ENCODE data around the gene ZNF18.

Gene ZNF18, protein sequence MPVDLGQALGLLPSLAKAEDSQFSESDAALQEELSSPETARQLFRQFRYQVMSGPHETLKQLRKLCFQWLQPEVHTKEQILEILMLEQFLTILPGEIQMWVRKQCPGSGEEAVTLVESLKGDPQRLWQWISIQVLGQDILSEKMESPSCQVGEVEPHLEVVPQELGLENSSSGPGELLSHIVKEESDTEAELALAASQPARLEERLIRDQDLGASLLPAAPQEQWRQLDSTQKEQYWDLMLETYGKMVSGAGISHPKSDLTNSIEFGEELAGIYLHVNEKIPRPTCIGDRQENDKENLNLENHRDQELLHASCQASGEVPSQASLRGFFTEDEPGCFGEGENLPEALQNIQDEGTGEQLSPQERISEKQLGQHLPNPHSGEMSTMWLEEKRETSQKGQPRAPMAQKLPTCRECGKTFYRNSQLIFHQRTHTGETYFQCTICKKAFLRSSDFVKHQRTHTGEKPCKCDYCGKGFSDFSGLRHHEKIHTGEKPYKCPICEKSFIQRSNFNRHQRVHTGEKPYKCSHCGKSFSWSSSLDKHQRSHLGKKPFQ

DNA sequence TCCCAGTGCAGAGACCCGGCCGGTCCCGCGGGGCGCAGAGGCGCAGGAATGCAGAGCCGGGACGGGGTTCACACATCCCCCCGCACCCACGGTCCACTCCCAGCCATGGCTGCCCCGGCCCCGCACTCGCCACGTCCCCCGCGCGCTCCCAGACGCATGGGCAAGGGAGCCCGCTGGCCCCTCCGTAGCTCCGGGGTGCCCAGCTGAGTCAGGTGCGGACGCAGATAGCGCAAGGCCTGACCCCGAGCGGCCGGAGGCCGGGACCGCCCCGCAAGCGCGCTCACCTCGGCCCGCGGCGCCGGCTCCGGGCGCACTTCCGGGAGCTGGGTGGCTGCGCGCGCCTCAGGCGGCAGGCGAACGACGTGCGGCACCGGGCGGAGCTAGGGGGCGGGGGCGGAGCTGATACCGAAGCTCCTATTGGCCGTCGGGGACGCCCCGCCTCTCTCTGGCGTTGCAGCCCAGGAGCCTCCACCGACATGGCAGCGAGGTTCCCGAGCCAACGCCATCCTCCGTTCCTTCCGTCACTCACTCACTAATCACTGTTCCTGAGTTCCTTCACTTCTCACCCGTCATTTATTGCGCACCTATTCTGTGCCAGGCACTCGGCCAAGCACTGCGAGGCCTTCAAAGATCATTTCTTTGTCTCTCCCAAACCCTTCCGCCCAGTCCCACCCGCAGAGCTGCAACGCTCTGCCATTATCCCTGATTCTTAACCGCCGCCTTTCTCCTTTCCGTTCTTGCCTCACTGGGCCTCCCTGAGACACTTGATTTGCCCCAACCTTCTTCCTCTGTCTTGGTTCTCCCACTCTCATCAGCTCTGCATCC is at the start of gene ZNF18:
ZNF18 (minus strand) TSS at position 329 of the 825 bp plus-strand sequence. CDS start 4,646 bp downstream, outside the sequence.
- Histone ChIP-seq H3K36me3 (ENCODE audit: control insufficient read depth in 2 of 2, insufficient read depth in 2 of 2, low read length in 2 of 2) (no peaks in the 10 kb centered on the region), H3K9me3 (ENCODE audit: control insufficient read depth in 2 of 2, low read length in 2 of 2) (no peaks in the 10 kb centered on the region), H3K9ac (ENCODE audit: low read depth in 1 of 2, low read length in 2 of 2) (peak within 1 kb of the TSS; percentile 82 to 97), H3K27ac (ENCODE audit: low read depth in 2 of 2, low read length in 2 of 2) (peak within 1 kb of the TSS; percentile 95 to 97), H3K4me3 (ENCODE audit: low read length in 2 of 2) (peak within 1 kb of the TSS; percentile 95 to 97), H3K4me1 (ENCODE audit: control insufficient read depth in 2 of 2, insufficient read depth in 2 of 2, low read length in 2 of 2) (peaks cover 0 to 5% of the 10 kb centered on the region in 2 donors), H3K27me3 (ENCODE audit: control insufficient read depth in 2 of 2, insufficient read depth in 2 of 2, low read length in 2 of 2) (no peaks in the 10 kb centered on the region)

DNA sequence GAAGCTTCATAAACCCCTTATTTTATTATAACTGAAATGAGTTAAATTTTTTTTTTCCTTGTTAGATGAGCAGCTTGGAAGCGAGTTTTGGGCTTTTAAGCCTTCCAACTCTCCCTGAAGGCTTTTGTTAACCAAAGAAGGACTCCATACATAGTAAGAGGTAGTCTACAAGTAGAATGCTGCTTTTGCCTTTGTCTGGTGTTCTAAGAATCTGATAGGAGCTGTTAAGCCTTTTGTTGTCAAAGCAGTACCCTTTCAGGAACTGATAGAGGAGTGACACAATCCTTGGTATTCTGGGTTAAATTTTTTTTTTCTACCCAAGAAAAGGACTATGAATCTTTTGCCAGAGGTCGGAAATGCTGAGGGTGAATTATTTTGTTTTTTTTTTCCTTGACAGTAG is 49.5 kb upstream of the ZNF18 start:
- no peak overlapping the region for H3K27ac ChIP-seq (ENCODE audit: low read depth in 2 of 2, low read length in 2 of 2)
- H3K9ac ChIP-seq (ENCODE audit: low read depth in 1 of 2, low read length in 2 of 2), result no peak overlapping the region
- H3K4me1 ChIP-seq (ENCODE audit: control insufficient read depth in 2 of 2, insufficient read depth in 2 of 2, low read length in 2 of 2), result no peaks in the 10 kb centered on the region
- H3K4me3 ChIP-seq (ENCODE audit: low read length in 2 of 2), result no peak overlapping the region
- H3K9me3 ChIP-seq (ENCODE audit: control insufficient read depth in 2 of 2, low read length in 2 of 2), result no peaks in the 10 kb centered on the region
- H3K27me3 ChIP-seq (ENCODE audit: control insufficient read depth in 2 of 2, insufficient read depth in 2 of 2, low read length in 2 of 2), result no peaks in the 10 kb centered on the region
- H3K36me3 ChIP-seq (ENCODE audit: control insufficient read depth in 2 of 2, insufficient read depth in 2 of 2, low read length in 2 of 2), result no peaks in the 10 kb centered on the region

DNA sequence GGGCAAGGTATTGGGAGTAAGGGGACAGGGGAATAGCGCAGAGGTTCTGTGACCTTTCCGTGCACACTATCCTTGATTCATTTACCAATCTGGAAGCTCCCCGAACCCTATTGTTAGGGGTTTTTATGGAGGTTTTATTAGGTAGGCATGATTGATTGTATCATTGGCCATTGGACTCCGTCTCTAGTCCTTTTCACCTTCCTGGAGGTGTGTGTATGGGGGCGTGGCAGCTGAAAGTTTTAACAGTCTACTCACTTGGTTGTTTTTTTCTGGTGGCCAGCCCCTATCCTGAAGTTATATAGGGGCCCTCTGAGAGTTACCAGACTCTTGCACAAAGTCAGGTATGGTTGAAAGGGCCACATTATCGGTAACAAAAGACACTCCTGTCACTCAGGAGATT is 46.4 kb upstream of the ZNF18 start:
- Histone ChIP-seq H3K4me1 (ENCODE audit: control insufficient read depth in 2 of 2, insufficient read depth in 2 of 2, low read length in 2 of 2) (no peaks in the 10 kb centered on the region), H3K27ac (ENCODE audit: low read depth in 2 of 2, low read length in 2 of 2) (no peak overlapping the region), H3K9me3 (ENCODE audit: control insufficient read depth in 2 of 2, low read length in 2 of 2) (no peaks in the 10 kb centered on the region), H3K27me3 (ENCODE audit: control insufficient read depth in 2 of 2, insufficient read depth in 2 of 2, low read length in 2 of 2) (no peaks in the 10 kb centered on the region), H3K36me3 (ENCODE audit: control insufficient read depth in 2 of 2, insufficient read depth in 2 of 2, low read length in 2 of 2) (no peaks in the 10 kb centered on the region), H3K4me3 (ENCODE audit: low read length in 2 of 2) (no peak overlapping the region), H3K9ac (ENCODE audit: low read depth in 1 of 2, low read length in 2 of 2) (no peak overlapping the region)

DNA sequence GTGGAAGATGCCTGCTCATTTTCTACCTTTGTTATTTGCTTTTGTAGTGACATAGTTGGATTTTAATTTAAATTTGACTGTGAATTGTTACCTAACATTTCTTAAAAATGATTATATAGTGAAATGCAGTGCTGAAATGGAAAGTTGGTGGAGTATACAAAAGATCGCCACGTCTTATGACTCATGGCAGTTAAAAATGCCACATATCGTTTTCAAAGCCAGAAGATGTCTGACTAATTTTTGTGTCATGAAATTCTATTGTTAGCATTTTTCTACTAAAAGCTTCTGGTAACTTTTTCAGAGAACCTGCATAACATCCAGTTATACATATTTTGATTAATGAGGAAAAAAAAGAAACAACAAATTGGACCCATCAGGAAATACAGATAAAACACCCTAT is 44.0 kb upstream of the ZNF18 start:
- Histone ChIP-seq H3K27me3 (ENCODE audit: control insufficient read depth in 2 of 2, insufficient read depth in 2 of 2, low read length in 2 of 2) (no peaks in the 10 kb centered on the region), H3K4me1 (ENCODE audit: control insufficient read depth in 2 of 2, insufficient read depth in 2 of 2, low read length in 2 of 2) (no peaks in the 10 kb centered on the region)

DNA sequence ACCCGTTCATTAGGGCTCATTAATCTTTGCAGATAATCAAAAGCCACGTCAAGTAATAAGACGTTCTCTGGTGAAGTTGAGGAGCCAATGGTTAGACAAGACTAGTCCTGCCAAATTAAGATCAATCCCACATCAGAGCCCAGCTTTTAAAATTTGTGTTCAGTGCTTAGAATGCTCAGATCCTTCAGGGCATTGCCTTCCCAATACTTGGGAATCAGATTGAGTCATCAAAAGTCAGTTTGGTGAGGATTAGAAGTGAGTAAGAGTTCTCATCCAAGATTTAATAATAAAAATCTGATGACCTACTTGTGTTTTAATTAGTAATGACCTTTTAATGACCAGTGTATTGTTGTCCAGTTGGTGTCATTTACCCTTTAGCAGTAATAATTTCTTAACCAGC is 43.2 kb upstream of the ZNF18 start:
- no peaks in the 10 kb centered on the region for H3K27me3 ChIP-seq (ENCODE audit: control insufficient read depth in 2 of 2, insufficient read depth in 2 of 2, low read length in 2 of 2)
- no peak overlapping the region for H3K27ac ChIP-seq (ENCODE audit: low read depth in 2 of 2, low read length in 2 of 2)
- no peak overlapping the region for H3K4me3 ChIP-seq (ENCODE audit: low read length in 2 of 2)
- H3K36me3 ChIP-seq (ENCODE audit: control insufficient read depth in 2 of 2, insufficient read depth in 2 of 2, low read length in 2 of 2), result no peaks in the 10 kb centered on the region
- H3K9ac ChIP-seq (ENCODE audit: low read depth in 1 of 2, low read length in 2 of 2), result no peak overlapping the region
- no peaks in the 10 kb centered on the region for H3K9me3 ChIP-seq (ENCODE audit: control insufficient read depth in 2 of 2, low read length in 2 of 2)
- no peaks in the 10 kb centered on the region for H3K4me1 ChIP-seq (ENCODE audit: control insufficient read depth in 2 of 2, insufficient read depth in 2 of 2, low read length in 2 of 2)

More for the DNA sequence above, 44.0 kb upstream of the ZNF18 start:
- H3K9me3 ChIP-seq (ENCODE audit: control insufficient read depth in 2 of 2, low read length in 2 of 2), result no peaks in the 10 kb centered on the region
- no peak overlapping the region for H3K4me3 ChIP-seq (ENCODE audit: low read length in 2 of 2)
- no peaks in the 10 kb centered on the region for H3K36me3 ChIP-seq (ENCODE audit: control insufficient read depth in 2 of 2, insufficient read depth in 2 of 2, low read length in 2 of 2)
- no peak overlapping the region for H3K9ac ChIP-seq (ENCODE audit: low read depth in 1 of 2, low read length in 2 of 2)
- no peak overlapping the region for H3K27ac ChIP-seq (ENCODE audit: low read depth in 2 of 2, low read length in 2 of 2)

DNA sequence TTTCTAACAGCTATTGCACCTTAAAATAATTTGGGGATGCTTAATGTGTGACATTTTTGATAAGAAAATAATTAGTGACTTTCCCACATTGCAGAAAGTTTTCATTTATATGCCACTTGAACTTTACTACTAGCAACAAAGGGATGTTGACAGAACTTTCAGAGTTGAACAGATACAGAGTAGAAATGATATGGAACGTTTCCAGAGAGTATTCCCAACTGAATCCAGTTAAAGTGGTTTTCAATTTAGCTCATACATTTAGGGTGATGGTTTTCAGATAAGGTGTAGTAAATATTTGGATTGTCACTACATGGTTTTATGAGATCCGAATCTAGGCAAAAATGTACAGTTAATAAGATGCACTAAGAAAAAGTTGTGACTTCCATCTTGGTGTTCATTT is 40.7 kb upstream of the ZNF18 start:
- Histone ChIP-seq H3K27ac (ENCODE audit: low read depth in 2 of 2, low read length in 2 of 2) (no peak overlapping the region), H3K36me3 (ENCODE audit: control insufficient read depth in 2 of 2, insufficient read depth in 2 of 2, low read length in 2 of 2) (peaks cover 0 to 4% of the 10 kb centered on the region in 2 donors), H3K27me3 (ENCODE audit: control insufficient read depth in 2 of 2, insufficient read depth in 2 of 2, low read length in 2 of 2) (no peaks in the 10 kb centered on the region), H3K9me3 (ENCODE audit: control insufficient read depth in 2 of 2, low read length in 2 of 2) (no peaks in the 10 kb centered on the region), H3K9ac (ENCODE audit: low read depth in 1 of 2, low read length in 2 of 2) (no peak overlapping the region), H3K4me3 (ENCODE audit: low read length in 2 of 2) (no peak overlapping the region), H3K4me1 (ENCODE audit: control insufficient read depth in 2 of 2, insufficient read depth in 2 of 2, low read length in 2 of 2) (no peaks in the 10 kb centered on the region)

DNA sequence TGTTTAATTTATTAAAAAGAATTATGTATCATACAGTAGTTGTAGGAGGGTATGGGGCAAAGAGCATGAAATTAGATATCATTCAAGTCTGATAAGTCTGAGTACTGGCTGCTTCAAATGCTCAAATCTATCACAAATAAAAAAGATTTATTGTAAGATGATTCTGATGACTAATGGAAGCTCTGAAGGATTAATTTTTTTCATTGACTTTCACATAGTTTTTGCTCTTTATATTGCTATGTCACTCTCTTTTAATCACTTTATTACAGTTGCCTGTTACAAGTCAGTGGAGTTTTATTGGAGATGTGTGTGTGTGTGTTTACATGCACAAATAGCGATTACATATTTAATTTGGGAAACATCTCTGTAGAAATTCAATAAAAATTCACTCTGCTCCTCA is 38.4 kb upstream of the ZNF18 start:
- Histone ChIP-seq H3K9me3 (ENCODE audit: control insufficient read depth in 2 of 2, low read length in 2 of 2) (no peaks in the 10 kb centered on the region), H3K4me1 (ENCODE audit: control insufficient read depth in 2 of 2, insufficient read depth in 2 of 2, low read length in 2 of 2) (no peaks in the 10 kb centered on the region), H3K27ac (ENCODE audit: low read depth in 2 of 2, low read length in 2 of 2) (no peak overlapping the region), H3K9ac (ENCODE audit: low read depth in 1 of 2, low read length in 2 of 2) (no peak overlapping the region), H3K27me3 (ENCODE audit: control insufficient read depth in 2 of 2, insufficient read depth in 2 of 2, low read length in 2 of 2) (no peaks in the 10 kb centered on the region), H3K4me3 (ENCODE audit: low read length in 2 of 2) (no peak overlapping the region), H3K36me3 (ENCODE audit: control insufficient read depth in 2 of 2, insufficient read depth in 2 of 2, low read length in 2 of 2) (peaks cover 0 to 4% of the 10 kb centered on the region in 2 donors)

DNA sequence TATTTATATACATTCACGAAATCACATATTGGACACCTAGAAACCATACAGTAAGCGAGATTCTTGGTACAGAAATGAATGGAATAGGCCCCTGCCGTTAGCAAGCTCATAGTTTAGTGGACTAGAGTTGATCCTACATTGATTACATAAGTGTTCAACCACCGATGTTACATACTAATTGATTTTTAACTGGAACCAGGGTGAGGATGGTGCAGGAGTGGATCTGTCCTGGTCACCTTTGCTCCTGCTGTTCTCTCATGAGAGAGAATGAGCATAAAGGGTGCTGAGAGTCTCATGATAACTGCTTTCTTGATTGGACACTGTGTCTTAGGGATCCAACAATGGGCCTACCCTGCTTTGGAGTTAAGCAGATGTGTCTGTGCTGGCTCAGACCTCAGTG is 37.3 kb upstream of the ZNF18 start:
- Histone ChIP-seq H3K9ac (ENCODE audit: low read depth in 1 of 2, low read length in 2 of 2) (no peak overlapping the region), H3K9me3 (ENCODE audit: control insufficient read depth in 2 of 2, low read length in 2 of 2) (no peaks in the 10 kb centered on the region), H3K27me3 (ENCODE audit: control insufficient read depth in 2 of 2, insufficient read depth in 2 of 2, low read length in 2 of 2) (no peaks in the 10 kb centered on the region), H3K4me1 (ENCODE audit: control insufficient read depth in 2 of 2, insufficient read depth in 2 of 2, low read length in 2 of 2) (no peaks in the 10 kb centered on the region), H3K36me3 (ENCODE audit: control insufficient read depth in 2 of 2, insufficient read depth in 2 of 2, low read length in 2 of 2) (peaks cover 0 to 4% of the 10 kb centered on the region in 2 donors), H3K4me3 (ENCODE audit: low read length in 2 of 2) (no peak overlapping the region), H3K27ac (ENCODE audit: low read depth in 2 of 2, low read length in 2 of 2) (no peak overlapping the region)

DNA sequence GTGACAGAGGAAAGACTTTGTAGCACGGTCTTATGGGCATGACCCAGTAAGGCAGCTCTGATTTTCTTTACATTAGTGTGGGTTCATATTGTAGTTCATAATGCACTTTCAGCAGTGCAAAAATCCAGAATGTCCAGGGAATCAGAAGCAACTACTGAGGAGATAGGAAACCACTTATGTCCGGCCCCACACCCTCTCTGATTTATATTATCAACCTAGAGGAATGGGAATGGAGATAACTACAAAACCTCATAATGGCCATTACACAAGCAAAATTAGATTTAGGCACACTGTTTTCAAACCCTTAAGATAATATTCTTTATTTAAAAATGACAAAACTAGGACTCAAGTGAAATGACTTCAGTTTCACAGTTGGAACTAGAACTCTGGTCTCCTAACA is 31.3 kb upstream of the ZNF18 start:
- Histone ChIP-seq H3K4me1 (ENCODE audit: control insufficient read depth in 2 of 2, insufficient read depth in 2 of 2, low read length in 2 of 2) (peaks cover 4 to 5% of the 10 kb centered on the region in 2 donors), H3K9ac (ENCODE audit: low read depth in 1 of 2, low read length in 2 of 2) (no peak overlapping the region), H3K36me3 (ENCODE audit: control insufficient read depth in 2 of 2, insufficient read depth in 2 of 2, low read length in 2 of 2) (peaks cover 0 to 3% of the 10 kb centered on the region in 2 donors), H3K9me3 (ENCODE audit: control insufficient read depth in 2 of 2, low read length in 2 of 2) (no peaks in the 10 kb centered on the region), H3K4me3 (ENCODE audit: low read length in 2 of 2) (no peak overlapping the region), H3K27ac (ENCODE audit: low read depth in 2 of 2, low read length in 2 of 2) (no peak overlapping the region), H3K27me3 (ENCODE audit: control insufficient read depth in 2 of 2, insufficient read depth in 2 of 2, low read length in 2 of 2) (no peaks in the 10 kb centered on the region)

DNA sequence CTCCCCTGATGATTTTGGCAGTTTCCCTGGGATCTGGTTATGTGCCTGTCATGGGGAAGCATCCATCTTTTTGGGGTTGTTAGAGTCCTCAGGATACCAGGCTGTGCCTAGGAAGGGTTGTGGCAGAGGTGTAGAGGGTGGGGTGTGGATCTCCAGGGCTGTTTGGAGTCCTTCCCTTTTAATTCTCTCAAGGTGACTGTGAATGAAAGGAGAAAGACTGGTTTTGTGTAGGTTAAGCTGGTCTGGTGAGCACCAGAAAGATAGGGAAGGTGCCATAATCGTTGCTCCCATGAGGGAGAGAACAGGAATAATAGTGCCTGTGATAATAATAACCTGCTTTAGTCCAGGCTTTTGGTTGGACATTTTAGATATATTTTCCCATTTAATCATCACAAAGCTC is 30.4 kb upstream of the ZNF18 start:
- Histone ChIP-seq H3K27ac (ENCODE audit: low read depth in 2 of 2, low read length in 2 of 2) (no peak overlapping the region), H3K4me3 (ENCODE audit: low read length in 2 of 2) (no peak overlapping the region), H3K36me3 (ENCODE audit: control insufficient read depth in 2 of 2, insufficient read depth in 2 of 2, low read length in 2 of 2) (peaks cover 0 to 3% of the 10 kb centered on the region in 2 donors), H3K9me3 (ENCODE audit: control insufficient read depth in 2 of 2, low read length in 2 of 2) (no peaks in the 10 kb centered on the region), H3K27me3 (ENCODE audit: control insufficient read depth in 2 of 2, insufficient read depth in 2 of 2, low read length in 2 of 2) (no peaks in the 10 kb centered on the region), H3K4me1 (ENCODE audit: control insufficient read depth in 2 of 2, insufficient read depth in 2 of 2, low read length in 2 of 2) (peaks cover 5 to 6% of the 10 kb centered on the region in 2 donors), H3K9ac (ENCODE audit: low read depth in 1 of 2, low read length in 2 of 2) (no peak overlapping the region)
